ENCODE measurements around the gene STX1A.

STX1A gene

DNA sequence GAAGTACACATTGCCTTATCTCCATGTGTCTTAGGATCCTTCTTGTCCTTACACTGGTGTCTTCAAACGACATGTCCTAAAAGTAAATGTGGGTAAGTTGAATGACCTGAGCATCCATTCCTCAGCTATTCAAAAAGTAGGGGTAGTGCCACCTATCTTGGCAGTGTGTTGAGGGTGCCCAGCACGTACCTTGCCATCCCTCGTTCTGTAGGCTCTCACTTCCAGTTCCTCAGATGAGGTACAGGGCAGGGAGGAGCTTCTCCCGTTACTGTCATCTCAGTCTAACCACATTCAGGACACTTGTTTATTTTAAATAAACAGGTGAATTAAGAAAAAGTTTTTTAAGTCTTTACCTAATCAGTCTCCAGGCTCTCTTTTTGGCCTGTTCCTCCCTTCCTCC is 23.1 kb downstream of the STX1A start:
- Histone ChIP-seq H3K4me1 (ENCODE audit: control insufficient read depth, insufficient read depth, low read length) (no peaks in the 10 kb centered on the region), H3K4me3 (ENCODE audit: low read depth, low read length) (no peak overlapping the region), H3K36me3 (ENCODE audit: control insufficient read depth in 2 of 2, insufficient read depth in 1 of 2, low read length in 2 of 2) (peaks cover 4 to 82% of the 10 kb centered on the region in 2 experiments; a peak in 2 of 3 replicates), H3K9me3 (ENCODE audit: control insufficient read depth, insufficient read depth, low read depth, low read length) (no peaks in the 10 kb centered on the region), H3K27ac (ENCODE audit: extremely low read depth, low read depth, low read length) (no peak overlapping the region)
- POLR2A ChIA-PET = interaction anchor here (1.3 to 1.7 kb wide), 2 partner anchors 12 to 89 kb away, joined by 3 read pairs; partner anchors contain the start of gene BUD23
- TF ChIP-seq ZNF610 (tag by site-specific recombination; IDR thresholded peaks at IDR 0.05; ENCODE audit: borderline replicate concordance) = no peak
- TF ChIP-seq ZNF596 (tag by site-specific recombination; IDR thresholded peaks at IDR 0.05) = no peak
- TF ChIP-seq ZNF174 (tag by site-specific recombination; IDR thresholded peaks at IDR 0.05) = no peak
- no peak for TF ChIP-seq KLF9 (tag by site-specific recombination; IDR thresholded peaks at IDR 0.05; ENCODE audit: low read depth)
- no peak for TF ChIP-seq ZNF600 (tag by site-specific recombination; IDR thresholded peaks at IDR 0.05)
- TF ChIP-seq, protein P1, sequence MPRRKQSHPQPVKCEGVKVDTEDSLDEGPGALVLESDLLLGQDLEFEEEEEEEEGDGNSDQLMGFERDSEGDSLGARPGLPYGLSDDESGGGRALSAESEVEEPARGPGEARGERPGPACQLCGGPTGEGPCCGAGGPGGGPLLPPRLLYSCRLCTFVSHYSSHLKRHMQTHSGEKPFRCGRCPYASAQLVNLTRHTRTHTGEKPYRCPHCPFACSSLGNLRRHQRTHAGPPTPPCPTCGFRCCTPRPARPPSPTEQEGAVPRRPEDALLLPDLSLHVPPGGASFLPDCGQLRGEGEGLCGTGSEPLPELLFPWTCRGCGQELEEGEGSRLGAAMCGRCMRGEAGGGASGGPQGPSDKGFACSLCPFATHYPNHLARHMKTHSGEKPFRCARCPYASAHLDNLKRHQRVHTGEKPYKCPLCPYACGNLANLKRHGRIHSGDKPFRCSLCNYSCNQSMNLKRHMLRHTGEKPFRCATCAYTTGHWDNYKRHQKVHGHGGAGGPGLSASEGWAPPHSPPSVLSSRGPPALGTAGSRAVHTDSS (tag by site-specific recombination; IDR thresholded peaks at IDR 0.05) = no peak
- TF ChIP-seq, protein P2, sequence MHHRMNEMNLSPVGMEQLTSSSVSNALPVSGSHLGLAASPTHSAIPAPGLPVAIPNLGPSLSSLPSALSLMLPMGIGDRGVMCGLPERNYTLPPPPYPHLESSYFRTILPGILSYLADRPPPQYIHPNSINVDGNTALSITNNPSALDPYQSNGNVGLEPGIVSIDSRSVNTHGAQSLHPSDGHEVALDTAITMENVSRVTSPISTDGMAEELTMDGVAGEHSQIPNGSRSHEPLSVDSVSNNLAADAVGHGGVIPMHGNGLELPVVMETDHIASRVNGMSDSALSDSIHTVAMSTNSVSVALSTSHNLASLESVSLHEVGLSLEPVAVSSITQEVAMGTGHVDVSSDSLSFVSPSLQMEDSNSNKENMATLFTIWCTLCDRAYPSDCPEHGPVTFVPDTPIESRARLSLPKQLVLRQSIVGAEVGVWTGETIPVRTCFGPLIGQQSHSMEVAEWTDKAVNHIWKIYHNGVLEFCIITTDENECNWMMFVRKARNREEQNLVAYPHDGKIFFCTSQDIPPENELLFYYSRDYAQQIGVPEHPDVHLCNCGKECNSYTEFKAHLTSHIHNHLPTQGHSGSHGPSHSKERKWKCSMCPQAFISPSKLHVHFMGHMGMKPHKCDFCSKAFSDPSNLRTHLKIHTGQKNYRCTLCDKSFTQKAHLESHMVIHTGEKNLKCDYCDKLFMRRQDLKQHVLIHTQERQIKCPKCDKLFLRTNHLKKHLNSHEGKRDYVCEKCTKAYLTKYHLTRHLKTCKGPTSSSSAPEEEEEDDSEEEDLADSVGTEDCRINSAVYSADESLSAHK (tag by site-specific recombination; IDR thresholded peaks at IDR 0.05) = no peak
- no peak for TF ChIP-seq ZNF354C (tag by site-specific recombination; IDR thresholded peaks at IDR 0.05; ENCODE audit: borderline replicate concordance, low read depth)
- no peak for TF ChIP-seq FEZF1 (tag by site-specific recombination; IDR thresholded peaks at IDR 0.05)
- TF ChIP-seq ZSCAN16 (tag by site-specific recombination; IDR thresholded peaks at IDR 0.05) = no peak
- TF ChIP-seq ZNF785 (tag by site-specific recombination; IDR thresholded peaks at IDR 0.05) = no peak
- TF ChIP-seq ZNF23 (tag by site-specific recombination; IDR thresholded peaks at IDR 0.05; ENCODE audit: borderline replicate concordance) = no peak
- TF ChIP-seq ZNF214 (tag by site-specific recombination; IDR thresholded peaks at IDR 0.05; ENCODE audit: borderline replicate concordance) = no peak
- TF ChIP-seq YY2 (tag by site-specific recombination; IDR thresholded peaks at IDR 0.05) = no peak
- TF ChIP-seq ZNF24 (tag by site-specific recombination; IDR thresholded peaks at IDR 0.05) = no peak
- no peak for TF ChIP-seq ZNF629 (tag by site-specific recombination; IDR thresholded peaks at IDR 0.05)
- CTCF ChIA-PET = interaction anchor here (0.5 to 2.1 kb wide), 4 partner anchors 28 to 90 kb away, joined by 3 to 11 read pairs (median 4); partner anchors contain the start of gene VPS37D

DNA sequence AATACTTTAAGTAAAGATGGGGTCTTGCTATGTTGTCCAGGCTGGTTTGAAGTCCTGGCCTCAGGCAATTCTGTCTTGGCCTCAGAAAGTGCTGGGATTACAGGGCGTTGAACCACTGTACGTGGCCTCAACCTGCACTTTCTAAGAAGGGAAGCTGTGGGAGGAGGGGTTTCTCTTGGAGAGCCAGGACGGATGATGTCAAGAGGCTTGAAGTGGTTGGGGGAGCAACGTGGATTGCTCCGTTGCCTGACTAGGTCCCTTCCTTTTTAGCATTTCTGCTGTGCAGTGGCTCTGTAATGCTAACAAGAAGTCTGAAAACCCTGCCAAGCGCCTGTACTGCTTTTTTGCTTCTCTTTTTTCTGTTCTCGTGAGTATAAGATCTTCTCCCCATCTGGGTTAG is 28.8 kb downstream of the STX1A start:
- H3K36me3 ChIP-seq (ENCODE audit: control insufficient read depth in 2 of 2, insufficient read depth in 1 of 2, low read length in 2 of 2) = peaks cover 26 to 77% of the 10 kb centered on the region in 2 experiments; a peak in 2 of 3 replicates
- POLR2A ChIA-PET = interaction anchor here (1.0 kb wide), 1 partner anchor 133 kb away, joined by 3 read pairs; the partner anchor contains the start of gene BCL7B
- CTCF ChIA-PET = interaction anchor here (1.7 kb wide), 1 partner anchor 10 kb away, joined by 8 read pairs; no protein-coding TSS in a partner anchor
- no peak for TF ChIP-seq SETDB1 (IDR thresholded peaks at IDR 0.05; ENCODE audit: insufficient read length, low read length)
- TF ChIP-seq OSR2 (tag by site-specific recombination; IDR thresholded peaks at IDR 0.05) = no peak
- no peak for TF ChIP-seq ZBTB1 (tag by site-specific recombination; IDR thresholded peaks at IDR 0.05)
- TF ChIP-seq, protein P3, sequence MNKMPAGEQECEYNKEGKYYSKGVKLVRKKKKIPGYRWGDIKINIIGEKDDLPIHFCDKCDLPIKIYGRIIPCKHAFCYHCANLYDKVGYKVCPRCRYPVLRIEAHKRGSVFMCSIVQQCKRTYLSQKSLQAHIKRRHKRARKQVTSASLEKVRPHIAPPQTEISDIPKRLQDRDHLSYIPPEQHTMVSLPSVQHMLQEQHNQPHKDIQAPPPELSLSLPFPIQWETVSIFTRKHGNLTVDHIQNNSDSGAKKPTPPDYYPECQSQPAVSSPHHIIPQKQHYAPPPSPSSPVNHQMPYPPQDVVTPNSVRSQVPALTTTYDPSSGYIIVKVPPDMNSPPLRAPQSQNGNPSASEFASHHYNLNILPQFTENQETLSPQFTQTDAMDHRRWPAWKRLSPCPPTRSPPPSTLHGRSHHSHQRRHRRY (tag by site-specific recombination; IDR thresholded peaks at IDR 0.05) = no peak
- TF ChIP-seq KLF1 (tag by site-specific recombination; IDR thresholded peaks at IDR 0.05) = no peak
- TF ChIP-seq ZNF747 (tag by site-specific recombination; IDR thresholded peaks at IDR 0.05) = no peak
- TF ChIP-seq ZNF626 (tag by site-specific recombination; IDR thresholded peaks at IDR 0.05) = no peak
- no peak for TF ChIP-seq ZNF24 (tag by site-specific recombination; IDR thresholded peaks at IDR 0.05)
- TF ChIP-seq, protein P4, sequence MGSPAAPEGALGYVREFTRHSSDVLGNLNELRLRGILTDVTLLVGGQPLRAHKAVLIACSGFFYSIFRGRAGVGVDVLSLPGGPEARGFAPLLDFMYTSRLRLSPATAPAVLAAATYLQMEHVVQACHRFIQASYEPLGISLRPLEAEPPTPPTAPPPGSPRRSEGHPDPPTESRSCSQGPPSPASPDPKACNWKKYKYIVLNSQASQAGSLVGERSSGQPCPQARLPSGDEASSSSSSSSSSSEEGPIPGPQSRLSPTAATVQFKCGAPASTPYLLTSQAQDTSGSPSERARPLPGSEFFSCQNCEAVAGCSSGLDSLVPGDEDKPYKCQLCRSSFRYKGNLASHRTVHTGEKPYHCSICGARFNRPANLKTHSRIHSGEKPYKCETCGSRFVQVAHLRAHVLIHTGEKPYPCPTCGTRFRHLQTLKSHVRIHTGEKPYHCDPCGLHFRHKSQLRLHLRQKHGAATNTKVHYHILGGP (tag by site-specific recombination; IDR thresholded peaks at IDR 0.05) = no peak
- no peak for TF ChIP-seq MEIS1 (CRISPR knock-in tag; IDR thresholded peaks at IDR 0.05; ENCODE audit: borderline replicate concordance)
- no peak for TF ChIP-seq ZNF266 (tag by site-specific recombination; IDR thresholded peaks at IDR 0.05; ENCODE audit: low read depth)
- no peak for TF ChIP-seq REPIN1 (tag by site-specific recombination; IDR thresholded peaks at IDR 0.05; ENCODE audit: low read depth)
- TF ChIP-seq, protein P5, sequence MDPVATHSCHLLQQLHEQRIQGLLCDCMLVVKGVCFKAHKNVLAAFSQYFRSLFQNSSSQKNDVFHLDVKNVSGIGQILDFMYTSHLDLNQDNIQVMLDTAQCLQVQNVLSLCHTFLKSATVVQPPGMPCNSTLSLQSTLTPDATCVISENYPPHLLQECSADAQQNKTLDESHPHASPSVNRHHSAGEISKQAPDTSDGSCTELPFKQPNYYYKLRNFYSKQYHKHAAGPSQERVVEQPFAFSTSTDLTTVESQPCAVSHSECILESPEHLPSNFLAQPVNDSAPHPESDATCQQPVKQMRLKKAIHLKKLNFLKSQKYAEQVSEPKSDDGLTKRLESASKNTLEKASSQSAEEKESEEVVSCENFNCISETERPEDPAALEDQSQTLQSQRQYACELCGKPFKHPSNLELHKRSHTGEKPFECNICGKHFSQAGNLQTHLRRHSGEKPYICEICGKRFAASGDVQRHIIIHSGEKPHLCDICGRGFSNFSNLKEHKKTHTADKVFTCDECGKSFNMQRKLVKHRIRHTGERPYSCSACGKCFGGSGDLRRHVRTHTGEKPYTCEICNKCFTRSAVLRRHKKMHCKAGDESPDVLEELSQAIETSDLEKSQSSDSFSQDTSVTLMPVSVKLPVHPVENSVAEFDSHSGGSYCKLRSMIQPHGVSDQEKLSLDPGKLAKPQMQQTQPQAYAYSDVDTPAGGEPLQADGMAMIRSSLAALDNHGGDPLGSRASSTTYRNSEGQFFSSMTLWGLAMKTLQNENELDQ (tag by site-specific recombination; IDR thresholded peaks at IDR 0.05; ENCODE audit: low read depth) = no peak

More for the DNA sequence above, 28.8 kb downstream of the STX1A start:
- Histone ChIP-seq H3K4me3 (ENCODE audit: low read depth, low read length) (no peak overlapping the region), H3K27ac (ENCODE audit: extremely low read depth, low read depth, low read length) (no peak overlapping the region), H3K4me1 (ENCODE audit: control insufficient read depth, insufficient read depth, low read length) (no peaks in the 10 kb centered on the region), H3K9me3 (ENCODE audit: control insufficient read depth, insufficient read depth, low read depth, low read length) (no peaks in the 10 kb centered on the region)

Data from HEK293 (cell line).